ENCODE measurements around the gene CPPED1.
A peak's percentile ranks its signal among the peaks of the same experiment; 100 is the strongest.
"Not testable (repeated sequence)": the region's sequence is repeated elsewhere in the genome, so short reads cannot be mapped to it uniquely, and the experiment has no call there.

The CPPED1 gene

GRCh38 chr16:12802661-12803060, 1.0 kb downstream of the CPPED1 start:
- H3K4me3 ChIP-seq (ENCODE audit: low read depth, low read length), result peak overlapping the region; percentile 85

GRCh38 chr16:12802048-12802447, 1.6 kb downstream of the CPPED1 start:
- no peak overlapping the region for H3K4me3 ChIP-seq (ENCODE audit: low read depth, low read length)

- no peak overlapping the region for H3K4me3 ChIP-seq (ENCODE audit: low read depth, low read length)
Observed at GRCh38 chr16:12801511-12802042, 2.1 kb downstream of the CPPED1 start.

- no peak overlapping the region for H3K4me3 ChIP-seq (ENCODE audit: low read depth, low read length)
Observed at GRCh38 chr16:12800817-12801216, 2.9 kb downstream of the CPPED1 start.

- H3K4me3 ChIP-seq (ENCODE audit: low read depth, low read length), result not testable (repeated sequence)
Observed at GRCh38 chr16:12799996-12800395, 3.7 kb downstream of the CPPED1 start.

- H3K4me3 ChIP-seq (ENCODE audit: low read depth, low read length), result no peak overlapping the region
Observed at GRCh38 chr16:12798846-12799245, 4.8 kb downstream of the CPPED1 start.

GRCh38 chr16:12798171-12798570, 5.5 kb downstream of the CPPED1 start:
- H3K4me3 ChIP-seq (ENCODE audit: low read depth, low read length), result no peak overlapping the region

GRCh38 chr16:12796498-12796897, 7.2 kb downstream of the CPPED1 start:
- no peak overlapping the region for H3K4me3 ChIP-seq (ENCODE audit: low read depth, low read length)

GRCh38 chr16:12794486-12795387, 8.9 kb downstream of the CPPED1 start:
- no peak overlapping the region for H3K4me3 ChIP-seq (ENCODE audit: low read depth, low read length)

GRCh38 chr16:12793865-12794240, 9.8 kb downstream of the CPPED1 start:
- H3K4me3 ChIP-seq (ENCODE audit: low read depth, low read length), result no peak overlapping the region

- H3K4me3 ChIP-seq (ENCODE audit: low read depth, low read length), result no peak overlapping the region
Observed at GRCh38 chr16:12793120-12793864, 10.4 kb downstream of the CPPED1 start.

- not testable (repeated sequence) for H3K4me3 ChIP-seq (ENCODE audit: low read depth, low read length)
Observed at GRCh38 chr16:12792528-12792927, 11.2 kb downstream of the CPPED1 start.

- no peak overlapping the region for H3K4me3 ChIP-seq (ENCODE audit: low read depth, low read length)
Observed at GRCh38 chr16:12791340-12791739, 12.3 kb downstream of the CPPED1 start.

GRCh38 chr16:12788758-12789157, 14.9 kb downstream of the CPPED1 start:
- no peak overlapping the region for H3K4me3 ChIP-seq (ENCODE audit: low read depth, low read length)

GRCh38 chr16:12786081-12786480, 17.6 kb downstream of the CPPED1 start:
- H3K4me3 ChIP-seq (ENCODE audit: low read depth, low read length), result no peak overlapping the region

- H3K4me3 ChIP-seq (ENCODE audit: low read depth, low read length), result no peak overlapping the region
Observed at GRCh38 chr16:12784076-12784475, 19.6 kb downstream of the CPPED1 start.

GRCh38 chr16:12781777-12782176, 21.9 kb downstream of the CPPED1 start:
- H3K4me3 ChIP-seq (ENCODE audit: low read depth, low read length), result no peak overlapping the region

- H3K4me3 ChIP-seq (ENCODE audit: low read depth, low read length), result no peak overlapping the region
Observed at GRCh38 chr16:12780467-12780866, 23.2 kb downstream of the CPPED1 start.

- no peak overlapping the region for H3K4me3 ChIP-seq (ENCODE audit: low read depth, low read length)
Observed at GRCh38 chr16:12778726-12779125, 25.0 kb downstream of the CPPED1 start.

- H3K4me3 ChIP-seq (ENCODE audit: low read depth, low read length), result no peak overlapping the region
Observed at GRCh38 chr16:12775656-12776236, 27.9 kb downstream of the CPPED1 start.

- no peak overlapping the region for H3K4me3 ChIP-seq (ENCODE audit: low read depth, low read length)
Observed at GRCh38 chr16:12773221-12773620, 30.5 kb downstream of the CPPED1 start.

Measured in iPS-11a (cell line).